Measurements from ENCODE around the gene VPS54.

GRCh38 chr2:63881205-63881604 is 138.0 kb downstream of the VPS54 start:
- TF ChIP-seq POLR2A (IDR thresholded peaks at IDR 0.05) (no peak), POLR2AphosphoS5 (IDR thresholded peaks at IDR 0.05) (no peak)
